HK-2 (cell line): ENCODE data around the gene RAI1.
"Not testable (repeated sequence)": the region's sequence is repeated elsewhere in the genome, so short reads cannot be mapped to it uniquely, and the experiment has no call there.

Source experiments
- DNase-seq: peaks from one replicate; pipeline ENCODE4 v3.0.0-alpha.2; 2018; ENCODE audit not compliant: unreplicated experiment

The RAI1 gene

DNA sequence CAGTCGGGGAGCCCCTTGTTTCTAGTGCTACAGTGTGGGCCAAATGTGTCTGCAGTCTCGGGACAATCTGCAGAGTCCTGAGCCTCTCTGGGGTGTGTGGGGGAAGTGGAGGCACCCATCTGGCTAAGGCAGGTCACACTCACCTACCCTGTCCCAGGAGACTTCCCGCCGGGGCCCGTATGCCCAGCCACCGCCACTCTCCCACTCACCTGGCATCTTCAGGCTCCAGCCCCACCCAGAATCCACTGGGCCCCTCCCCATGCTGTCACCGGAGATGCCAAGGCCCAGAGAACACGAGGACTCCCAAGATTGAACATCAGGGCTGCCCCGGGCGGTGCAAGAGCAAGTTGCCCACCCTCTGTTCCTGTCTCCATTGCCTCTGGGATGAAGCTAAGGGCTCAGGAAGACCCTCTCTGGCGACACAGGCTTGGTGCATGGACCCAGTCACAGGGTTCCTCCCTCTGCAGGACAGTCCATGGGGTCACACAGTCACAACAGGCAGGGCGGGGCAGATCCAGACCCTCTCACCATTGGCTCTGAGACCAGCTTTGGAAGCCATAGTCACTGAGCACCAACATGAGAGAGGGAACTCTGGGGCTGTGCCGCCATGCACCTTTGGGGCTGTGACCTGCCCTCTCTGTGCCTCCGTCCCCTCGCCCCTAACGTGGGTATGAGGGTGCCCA lies 117.5 kb downstream of the RAI1 start:
- DNase-seq: no peak

DNA sequence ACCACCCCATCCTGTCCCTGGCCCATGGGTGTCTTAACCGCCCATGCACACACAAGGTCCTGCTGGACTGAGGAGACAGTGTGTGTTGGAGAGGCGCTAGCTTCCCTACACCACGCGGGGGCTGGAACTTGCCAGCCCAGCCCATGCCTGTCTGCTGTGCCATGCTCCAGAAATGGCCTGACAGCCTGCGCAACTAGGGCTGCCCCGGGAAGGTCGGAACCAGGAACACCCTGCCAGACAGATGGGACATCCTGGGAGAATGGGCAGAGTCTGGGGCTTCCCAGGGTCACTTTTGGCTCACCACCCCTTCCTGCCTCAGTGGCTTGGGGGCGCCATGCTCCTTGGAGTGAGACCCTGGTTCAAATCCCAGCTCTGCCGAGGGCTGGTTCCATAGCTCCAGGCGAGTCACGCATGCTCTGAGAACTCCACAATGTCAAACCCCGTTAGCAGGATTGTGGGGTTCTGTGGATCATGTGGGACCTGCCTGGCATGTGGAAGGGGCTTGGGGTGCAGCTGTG lies 119.3 kb downstream of the RAI1 start:
- DNase-seq: no peak

DNA sequence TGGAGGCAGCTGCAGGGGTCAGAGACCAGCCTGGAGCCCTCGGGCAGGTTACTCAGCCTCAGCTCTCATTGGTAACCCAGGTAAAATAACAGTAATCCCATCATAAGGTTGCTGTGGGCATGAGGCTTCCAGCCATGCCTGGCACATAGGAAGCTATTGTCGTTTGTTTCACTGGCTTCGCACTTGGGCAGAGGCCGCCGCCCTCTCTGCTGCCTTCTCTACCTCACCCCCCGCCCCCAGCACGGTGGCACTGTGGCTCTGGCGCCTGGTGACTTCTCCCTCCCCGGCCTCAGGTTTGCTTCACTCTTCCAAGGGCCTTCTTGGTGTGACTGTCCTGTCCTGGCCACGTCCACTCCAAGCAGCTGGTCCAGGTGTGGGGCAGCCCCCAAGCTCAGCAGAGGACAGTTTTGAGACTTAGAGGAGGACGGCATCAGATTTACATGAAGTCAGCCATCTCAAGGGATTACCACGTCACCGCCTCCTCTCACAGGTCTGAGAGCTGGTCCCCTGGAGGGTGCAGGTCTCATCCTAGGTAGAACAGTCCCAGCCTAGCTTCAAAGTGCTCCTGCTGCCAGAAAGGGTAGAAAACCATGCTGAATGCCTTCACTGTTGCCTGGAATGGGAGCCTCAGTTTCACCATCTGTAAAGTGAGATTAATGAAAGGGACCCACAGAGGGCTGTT lies 120.7 kb downstream of the RAI1 start:
- DNase-seq: no peak

GRCh38 chr17:17804007-17804406 lies 122.7 kb downstream of the RAI1 start:
- no peak for DNase-seq

DNA sequence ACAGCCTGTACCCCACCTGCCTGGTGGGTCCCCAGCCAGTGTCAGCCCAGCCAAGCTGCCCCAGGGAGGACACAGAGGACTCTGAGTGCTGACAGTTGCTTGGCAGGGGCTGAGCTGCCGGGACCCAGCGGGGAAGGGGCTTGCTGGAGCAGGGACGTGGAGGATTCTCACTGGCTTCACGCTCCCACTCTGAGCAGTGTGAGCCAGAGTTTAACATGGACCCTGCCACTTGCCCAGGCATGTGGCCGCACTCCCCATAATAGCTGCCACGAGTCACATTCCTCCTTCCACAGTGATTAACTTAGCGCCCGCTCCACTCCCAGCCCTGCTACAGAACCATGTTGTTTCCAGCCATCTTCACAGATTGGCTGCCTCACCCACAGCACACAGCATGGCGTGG lies 124.3 kb downstream of the RAI1 start:
- DNase-seq: no peak

- DNase-seq: no peak
Observed at GRCh38 chr17:17806035-17806434, 124.8 kb downstream of the RAI1 start.

- DNase-seq: no peak
Observed at GRCh38 chr17:17806611-17807274, 125.5 kb downstream of the RAI1 start.

DNA sequence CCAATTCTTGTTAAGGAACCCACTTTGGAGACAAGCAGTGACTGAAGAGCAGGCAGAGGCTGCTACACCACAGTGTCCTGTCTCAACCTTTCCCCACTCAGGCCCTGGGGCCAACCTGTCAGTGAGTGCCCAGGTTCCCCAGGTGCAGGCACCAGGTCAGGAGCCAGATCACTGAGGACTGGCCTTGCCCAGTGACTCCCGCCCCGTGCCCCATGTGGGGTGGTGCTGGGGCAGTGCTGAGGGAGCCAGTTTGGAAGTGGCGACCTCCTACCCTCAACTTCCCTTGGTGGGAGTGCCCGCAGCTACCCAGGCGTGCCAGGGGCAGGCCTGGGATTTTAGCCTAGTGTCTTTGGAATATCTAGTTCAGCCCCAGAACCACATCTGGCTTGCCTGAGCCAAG lies 126.2 kb downstream of the RAI1 start:
- DNase-seq: no peak

GRCh38 chr17:17808200-17808599 lies 126.9 kb downstream of the RAI1 start:
- not testable (repeated sequence) for DNase-seq

DNA sequence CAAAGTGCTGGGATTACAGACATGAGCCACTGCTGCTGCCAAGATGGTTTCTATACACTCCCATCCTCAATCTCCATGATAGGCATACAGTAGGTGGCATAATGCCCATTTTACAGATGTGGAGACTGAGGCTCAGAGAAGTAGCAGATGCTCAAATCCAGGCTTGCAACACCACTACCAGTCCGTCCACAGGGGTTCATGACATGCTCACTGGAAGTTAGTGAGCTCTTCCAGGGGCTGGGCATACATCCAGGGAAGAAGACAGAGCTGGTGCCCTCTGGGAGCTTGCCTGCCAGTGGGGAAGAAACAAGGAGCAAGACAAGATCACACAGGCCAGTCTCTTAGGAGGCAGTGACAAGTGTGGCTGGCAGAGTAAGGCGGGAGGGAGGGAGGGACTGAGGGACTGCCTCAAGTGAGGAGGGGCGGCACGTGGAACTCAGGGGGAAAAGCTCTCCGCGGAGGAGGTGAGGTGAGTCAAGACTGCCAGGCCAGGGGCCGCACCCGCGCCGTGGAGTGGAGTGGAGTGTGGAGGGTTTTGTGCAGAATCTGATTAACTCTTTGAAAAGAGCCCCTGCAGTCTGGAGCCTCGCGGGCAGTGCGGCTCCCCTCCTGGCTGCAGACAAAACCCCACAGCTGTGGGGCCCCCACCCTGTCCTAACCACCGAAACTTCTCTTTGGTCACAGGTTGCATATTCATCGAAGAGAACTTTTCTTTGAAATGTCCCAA lies 127.6 kb downstream of the RAI1 start:
- no peak for DNase-seq

DNA sequence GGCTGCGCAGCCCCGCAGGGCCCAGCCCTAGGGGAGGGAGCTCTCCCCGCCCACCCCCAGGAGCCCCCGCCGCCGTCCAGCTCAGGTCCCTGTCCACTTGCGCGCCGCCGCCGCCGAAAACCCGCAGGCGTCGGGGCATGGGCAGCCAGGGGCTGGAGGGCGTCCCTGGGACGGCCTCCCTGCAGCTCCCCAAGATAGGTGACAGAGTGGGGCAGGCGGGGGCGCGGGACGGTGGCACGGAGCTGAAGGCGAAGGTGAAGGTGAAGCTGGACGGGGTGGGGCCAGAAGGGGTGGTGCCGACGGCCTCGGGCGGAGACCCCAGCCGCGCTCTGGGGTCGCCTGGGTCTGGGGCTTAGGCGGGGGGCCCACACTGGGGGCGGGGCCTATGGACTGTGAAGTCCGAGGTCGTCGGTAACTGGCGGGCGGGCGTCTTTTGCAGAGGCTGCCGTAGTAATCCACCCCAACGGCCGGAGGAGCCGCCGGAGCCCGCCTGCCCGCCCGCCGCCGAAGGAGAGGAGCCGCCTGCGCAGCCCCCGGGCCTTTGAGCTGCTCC lies 128.3 kb downstream of the RAI1 start:
- DNase-seq: no peak

- DNase-seq: no peak
Observed at GRCh38 chr17:17810084-17810894, 129.0 kb downstream of the RAI1 start.

DNA sequence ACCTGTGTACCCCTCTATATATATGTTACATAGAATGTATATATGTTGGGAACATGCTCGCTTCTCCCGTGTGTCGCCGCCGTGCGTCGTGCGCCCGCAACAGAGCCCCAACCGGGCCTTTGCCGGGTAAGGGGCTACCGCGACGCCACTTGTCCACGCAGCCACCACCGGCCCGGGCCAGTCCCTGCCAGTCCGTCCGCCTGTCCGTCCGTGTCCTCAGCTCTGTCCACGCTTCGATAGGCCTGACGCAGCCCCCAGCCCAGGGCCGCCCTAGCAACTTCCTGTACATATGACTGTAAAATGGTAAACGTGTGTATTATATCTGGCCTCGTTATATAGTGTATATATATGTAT lies 129.6 kb downstream of the RAI1 start:
- DNase-seq: no peak

DNA sequence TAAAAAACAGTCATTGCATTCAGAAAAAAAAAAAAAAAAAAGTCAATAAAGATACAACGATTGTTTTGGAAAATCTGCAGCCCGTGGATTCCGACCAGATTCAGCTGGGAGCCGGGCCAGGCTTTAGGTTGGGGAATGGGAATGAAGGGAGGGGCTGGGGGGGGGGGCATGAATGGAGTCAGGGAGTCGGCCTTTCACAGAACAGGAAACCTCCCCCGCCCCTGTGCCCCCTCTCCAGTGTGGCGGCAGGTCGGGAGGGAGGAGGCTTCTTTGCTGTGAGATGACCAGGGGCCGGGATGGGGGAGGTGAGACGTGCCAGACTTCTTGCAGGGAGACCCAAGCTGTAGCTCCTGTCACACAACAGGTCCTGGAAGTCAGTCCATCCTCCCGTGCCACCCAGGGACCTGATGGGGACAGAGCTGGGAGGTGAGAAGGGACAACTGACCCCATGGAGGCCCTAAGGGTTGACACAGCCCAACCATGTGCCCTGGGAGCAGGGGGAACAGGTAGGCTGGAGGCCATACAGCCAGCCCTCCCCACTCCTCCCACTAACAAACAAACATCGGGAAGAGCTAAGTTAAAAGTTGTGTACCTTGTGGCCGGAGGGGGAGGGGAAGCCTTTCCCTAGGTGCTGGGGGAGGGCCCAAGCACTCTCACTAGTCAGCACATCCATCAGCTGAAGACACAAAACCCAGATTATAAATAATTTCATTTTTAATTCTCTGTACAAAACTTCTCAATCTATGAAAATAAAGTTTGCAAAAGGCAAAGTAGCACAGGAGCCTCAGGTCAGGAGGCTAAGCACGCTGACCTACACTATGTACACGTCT lies 130.3 kb downstream of the RAI1 start:
- no peak for DNase-seq

DNA sequence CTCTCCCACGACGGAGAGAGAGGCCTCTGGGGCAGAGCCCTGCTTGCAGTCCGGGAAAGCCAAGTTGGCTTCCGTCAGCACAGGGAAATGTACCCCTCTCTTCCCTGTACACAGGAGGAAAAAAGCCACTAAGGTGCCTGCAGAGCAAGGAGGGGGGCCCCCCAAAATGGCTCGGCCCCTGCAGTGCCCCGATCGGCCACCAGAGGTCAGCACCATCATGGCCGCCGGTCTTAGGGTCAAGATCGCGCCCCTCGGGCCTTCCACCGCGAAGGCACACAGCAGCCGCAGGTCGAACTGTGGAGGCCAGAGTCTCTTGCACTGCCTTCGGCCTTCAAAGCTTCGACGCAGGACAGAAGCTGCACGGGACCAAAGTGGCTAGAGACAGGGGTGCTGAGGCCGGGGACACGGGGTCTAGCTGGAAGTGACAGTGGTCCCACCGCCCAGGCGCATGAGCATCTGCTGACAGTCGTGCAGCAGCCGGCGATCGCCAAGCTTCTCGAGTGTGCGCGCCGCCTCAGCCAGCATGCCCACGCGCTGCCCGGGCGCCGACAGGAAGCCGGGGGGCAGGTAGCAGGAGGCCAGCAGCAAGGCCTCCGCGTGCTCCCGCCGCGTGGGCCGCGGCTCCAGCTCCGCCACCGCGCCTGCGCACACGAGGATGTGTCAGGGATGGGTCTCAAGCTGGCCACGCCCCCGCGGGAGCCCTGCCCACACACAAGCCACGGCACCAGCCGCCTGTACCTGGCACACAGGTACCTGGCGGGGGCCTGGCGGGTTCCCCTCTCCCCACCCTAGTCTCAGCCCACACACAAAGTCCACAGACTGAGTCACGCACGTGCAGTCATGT lies 131.2 kb downstream of the RAI1 start:
- peak; percentile 64 for DNase-seq

- no peak for DNase-seq
Observed at GRCh38 chr17:17813055-17813724, 131.9 kb downstream of the RAI1 start.

DNA sequence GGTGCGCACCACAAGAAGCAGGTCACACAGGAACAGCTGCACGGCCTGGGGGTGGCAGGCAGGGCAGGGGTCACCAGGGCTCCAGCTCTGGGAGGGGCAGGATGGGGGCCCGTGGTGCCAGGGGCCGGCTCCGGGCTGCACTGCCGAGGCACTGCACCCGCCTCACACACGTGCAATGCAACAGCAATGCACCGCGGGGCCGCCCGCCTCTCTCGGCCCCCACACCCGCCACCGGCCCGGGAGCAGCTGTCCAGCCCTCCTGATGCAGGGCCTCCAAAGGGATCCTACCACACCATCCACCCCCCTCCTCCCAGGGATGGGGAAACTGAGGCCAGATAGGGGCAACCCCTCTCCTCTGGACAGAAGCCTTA lies 132.5 kb downstream of the RAI1 start:
- no peak for DNase-seq

- DNase-seq: no peak
Observed at GRCh38 chr17:17814162-17815061, 133.2 kb downstream of the RAI1 start.
